Measurements from ENCODE around the gene RHOA.

The RHOA gene

DNA sequence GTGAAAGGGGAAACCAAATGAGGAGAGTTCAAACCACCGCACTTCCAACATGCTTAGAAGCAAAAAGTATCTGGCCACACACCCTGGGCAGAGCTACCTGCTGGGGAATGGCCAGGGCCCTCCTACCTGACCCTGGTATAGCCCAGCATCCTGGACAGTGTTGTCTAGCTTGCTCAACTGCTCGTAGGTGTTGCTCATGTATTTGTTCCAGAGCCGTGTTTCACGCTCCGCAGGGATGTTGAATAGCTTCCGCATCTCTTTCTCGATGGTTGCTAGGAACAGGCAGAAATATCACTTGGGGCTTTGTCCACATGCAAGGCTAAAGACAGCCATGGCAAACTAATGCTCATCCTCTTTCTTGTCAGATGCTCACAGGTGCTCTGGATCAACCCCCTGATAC, 87.0 kb downstream of the RHOA start:
- no peak for DNase-seq (ENCODE audit: low read depth)

DNA sequence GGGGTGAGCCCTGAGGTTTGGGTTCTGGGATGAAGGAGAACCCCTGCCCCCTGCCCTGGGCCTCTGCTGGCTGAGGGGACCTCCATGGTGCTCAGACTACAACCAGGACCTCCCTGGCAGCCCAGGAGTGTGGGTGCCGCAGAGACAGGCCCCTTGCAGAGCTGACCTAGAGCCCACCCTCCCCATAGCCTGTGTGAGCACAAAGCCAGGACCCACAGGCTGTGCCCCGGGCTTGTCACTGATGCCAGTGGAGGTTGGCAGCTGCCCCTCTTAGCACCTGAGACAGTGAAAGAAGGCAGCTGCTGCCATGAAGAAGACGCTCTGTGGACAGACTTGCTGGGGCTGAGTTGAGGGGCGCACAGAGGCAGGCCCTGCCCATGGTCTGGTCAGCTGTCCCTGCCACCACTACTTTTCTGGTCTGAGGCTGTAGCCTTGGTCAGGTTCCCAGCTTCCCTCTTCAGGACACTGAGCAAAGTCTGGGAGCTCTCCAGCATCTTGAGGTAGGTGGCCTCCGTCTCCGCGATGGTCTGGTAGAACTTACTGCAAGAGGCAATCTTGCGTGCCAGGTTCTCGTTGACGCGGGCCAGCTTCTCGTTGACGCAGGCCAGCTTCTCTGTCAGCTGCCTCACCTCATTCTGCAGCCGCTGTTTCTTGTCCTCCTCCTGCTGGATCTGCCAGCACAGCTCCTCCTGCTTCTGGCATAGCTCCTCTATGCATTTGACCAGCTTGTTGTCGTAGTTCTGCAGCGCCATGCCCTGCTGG, 94.9 kb downstream of the RHOA start:
- no peak for DNase-seq (ENCODE audit: low read depth)

- no peak for DNase-seq (ENCODE audit: low read depth)
Observed at GRCh38 chr3:49313896-49314688, 97.7 kb downstream of the RHOA start.

- DNase-seq (ENCODE audit: low read depth), result no peak
Observed at GRCh38 chr3:49311283-49311682, 100.5 kb downstream of the RHOA start.

DNA sequence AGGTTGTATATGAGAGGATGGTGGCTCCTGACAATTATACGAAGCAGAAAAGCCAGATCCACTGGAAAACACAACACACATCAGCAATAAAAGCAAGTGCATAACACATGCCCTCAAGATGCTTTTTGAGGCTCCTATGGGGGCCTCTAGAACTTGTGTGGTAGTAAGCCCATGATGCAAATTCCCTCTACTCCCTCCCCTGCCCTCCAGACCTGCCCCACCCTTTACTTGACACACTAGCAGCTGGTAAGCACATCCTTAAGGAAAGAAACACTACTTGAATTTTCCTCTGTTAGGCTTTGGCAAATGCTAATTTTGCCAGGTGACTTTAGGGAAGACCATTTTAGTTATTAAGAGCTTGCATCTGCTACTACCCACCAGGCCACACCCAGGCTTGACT, 101.1 kb downstream of the RHOA start:
- DNase-seq (ENCODE audit: low read depth), result no peak
